CD14-positive monocyte (primary cell): ENCODE measurements around the gene AVPR2. TPM values are rescaled to one million over a fixed set of nuclear protein-coding genes. Genes with fewer than 3 reads are reported as not detected.

Experiments
- DNase-seq, 3 donors: peaks; one replicate each; pipeline ENCODE4 v3.0.0-alpha.2; 2011 to 2022
- H2AFZ ChIP-seq: 2 replicates; pipeline ENCODE4 v1.6.0; 2012; ENCODE audit warnings: mild to moderate bottlenecking, low read depth, low read length, inconsistent platforms; ENCODE audit not compliant: insufficient read depth, poor library complexity, severe bottlenecking
- H3K27ac ChIP-seq, 2 donors: 1 replicate in 1 of 2; 2 replicates in 1 of 2; pipeline ENCODE4 v1.5.1; 2012 to 2013; ENCODE audit warnings: low read length in 2 of 2, control low read depth in 1 of 2, inconsistent platforms in 1 of 2, low read depth in 1 of 2, mild to moderate bottlenecking in 1 of 2
- H3K27me3 ChIP-seq, 2 donors: one replicate each; pipeline versions ENCODE4 v1.6.0 to v1.6.1; 2011 to 2013; ENCODE audit warnings: low read length in 2 of 2; ENCODE audit not compliant: control insufficient read depth in 2 of 2, insufficient read depth in 2 of 2
- H3K36me3 ChIP-seq, 2 donors: replicated peaks in 1 of 2; 1 replicate in 1 of 2; 2 replicates in 1 of 2; pipeline versions ENCODE4 v1.5.1 to v1.6.1; 2012 to 2013; ENCODE audit warnings: low read length in 2 of 2, control low read depth in 1 of 2, inconsistent platforms in 1 of 2, mild to moderate bottlenecking in 1 of 2; ENCODE audit not compliant: insufficient read depth in 2 of 2, control insufficient read depth in 1 of 2
- H3K4me1 ChIP-seq, 2 donors: 1 replicate in 1 of 2; 2 replicates in 1 of 2; pipeline versions ENCODE4 v1.5.1 to v1.6.1; 2012 to 2013; ENCODE audit warnings: low read length in 2 of 2, control low read depth in 1 of 2, inconsistent platforms in 1 of 2, mild to moderate bottlenecking in 1 of 2, moderate library complexity in 1 of 2; ENCODE audit not compliant: insufficient read depth in 2 of 2, control insufficient read depth in 1 of 2
- H3K4me2 ChIP-seq: replicated peaks from 2 replicates; pipeline ENCODE3; 2012; ENCODE audit warnings: low read length, moderate library complexity, mild to moderate bottlenecking; ENCODE audit not compliant: poor library complexity, severe bottlenecking; ENCODE audit errors: extremely low read depth
- H3K4me3 ChIP-seq, 3 experiments: fragments of 200-600 bp in 1 of 3; sonication (generic) in 1 of 3; replicated peaks in 1 of 3; 1 replicate in 2 of 3; 2 replicates in 1 of 3; pipeline ENCODE4 v1.5.1; 2011 to 2013; ENCODE audit warnings: low read length in 3 of 3, mild to moderate bottlenecking in 3 of 3, control low read depth in 2 of 3, low read depth in 2 of 3, inconsistent platforms in 1 of 3, moderate library complexity in 1 of 3
- H3K79me2 ChIP-seq: 2 replicates; pipeline ENCODE4 v1.6.0; 2012; ENCODE audit warnings: mild to moderate bottlenecking, control low read depth, inconsistent platforms, low read length, moderate library complexity; ENCODE audit not compliant: insufficient read depth
- H3K9ac ChIP-seq: 2 replicates; pipeline ENCODE4 v1.6.0; 2017; ENCODE audit warnings: low read length, mild to moderate bottlenecking; ENCODE audit not compliant: insufficient read depth, poor library complexity, severe bottlenecking
- H3K9me3 ChIP-seq, 2 donors: replicated peaks in 1 of 2; 1 replicate in 1 of 2; 2 replicates in 1 of 2; pipeline versions ENCODE4 v1.5.1 to v1.6.1; 2012 to 2013; ENCODE audit warnings: low read length in 2 of 2, control low read depth in 1 of 2; ENCODE audit not compliant: control insufficient read depth in 1 of 2, insufficient read depth in 1 of 2
- H4K20me1 ChIP-seq: 2 replicates; pipeline ENCODE4 v1.6.0; 2012; ENCODE audit warnings: mild to moderate bottlenecking, low read length, control low read depth, moderate library complexity; ENCODE audit not compliant: insufficient read depth
- H3K27ac Mint-ChIP-seq, 7 donors: one replicate each; pipeline ENCODE4 v1.8.0; 2020; ENCODE audit warnings: mild to moderate bottlenecking in 7 of 7, mixed read lengths in 7 of 7, moderate library complexity in 6 of 7, inconsistent platforms in 2 of 7
- H3K27me3 Mint-ChIP-seq, 3 donors: one replicate each; pipeline ENCODE4 v1.8.0; 2021 to 2022; ENCODE audit warnings: low read depth in 3 of 3, mild to moderate bottlenecking in 3 of 3, mixed read lengths in 3 of 3, moderate library complexity in 3 of 3, inconsistent platforms in 1 of 3
- H3K36me3 Mint-ChIP-seq, 2 donors: one replicate each; pipeline ENCODE4 v1.8.0; 2020; ENCODE audit warnings: mixed read lengths in 2 of 2, inconsistent platforms in 1 of 2, mild to moderate bottlenecking in 1 of 2
- H3K4me1 Mint-ChIP-seq: one replicate; pipeline ENCODE4 v1.8.0; 2020; ENCODE audit warnings: mild to moderate bottlenecking, mixed read lengths
- H3K4me3 Mint-ChIP-seq, 2 donors: one replicate each; pipeline ENCODE4 v1.8.0; 2020; ENCODE audit warnings: mild to moderate bottlenecking in 2 of 2, mixed read lengths in 2 of 2, moderate library complexity in 1 of 2
- H3K9me3 Mint-ChIP-seq, 7 donors: one replicate each; pipeline ENCODE4 v1.8.0; 2020 to 2022; ENCODE audit warnings: mixed read lengths in 7 of 7, mild to moderate bottlenecking in 6 of 7, moderate library complexity in 6 of 7, inconsistent platforms in 2 of 7
- WGBS: methylation state at CpG from one replicate; pipeline ENCODE4 v1.1.5; 2013; ENCODE audit warnings: missing lambda C conversion rate; ENCODE audit not compliant: insufficient coverage; 5-methylcytosine and 5-hydroxymethylcytosine counted together
- intact Hi-C, 2 donors: fragments of 100-400 bp; cut with micrococcal nuclease; formaldehyde crosslinking; loops; one replicate each; pipeline versions ENCODE4 v1.15.0 to v1.15.1; 2023
- polyA plus RNA-seq, 3 donors: library from polyadenylated mRNA; depleted of rRNA in 1 of 3; unstranded in 2 of 3; stranded (reverse) in 1 of 3; fragments of 300-500 nt in 2 of 3; fragments of >200 nt in 1 of 3; fragmentation: Illumina TruSeq in 2 of 3; gene quantifications; 1 replicate in 2 of 3; 2 replicates in 1 of 3; pipeline ENCODE4 v1.2.3, GENCODE V29; 2012 to 2021
- TF ChIP-seq, protein P1 (sequence below): fragments of 200-600 bp; IDR thresholded peaks from one replicate; pipeline ENCODE4 v1.8.0; 2022; ENCODE audit warnings: antibody characterized with exemption, mild to moderate bottlenecking

AVPR2 gene
- polyA plus RNA-seq, 3 donors: 0.14 to 0.27 TPM; not detected in 1

DNA sequence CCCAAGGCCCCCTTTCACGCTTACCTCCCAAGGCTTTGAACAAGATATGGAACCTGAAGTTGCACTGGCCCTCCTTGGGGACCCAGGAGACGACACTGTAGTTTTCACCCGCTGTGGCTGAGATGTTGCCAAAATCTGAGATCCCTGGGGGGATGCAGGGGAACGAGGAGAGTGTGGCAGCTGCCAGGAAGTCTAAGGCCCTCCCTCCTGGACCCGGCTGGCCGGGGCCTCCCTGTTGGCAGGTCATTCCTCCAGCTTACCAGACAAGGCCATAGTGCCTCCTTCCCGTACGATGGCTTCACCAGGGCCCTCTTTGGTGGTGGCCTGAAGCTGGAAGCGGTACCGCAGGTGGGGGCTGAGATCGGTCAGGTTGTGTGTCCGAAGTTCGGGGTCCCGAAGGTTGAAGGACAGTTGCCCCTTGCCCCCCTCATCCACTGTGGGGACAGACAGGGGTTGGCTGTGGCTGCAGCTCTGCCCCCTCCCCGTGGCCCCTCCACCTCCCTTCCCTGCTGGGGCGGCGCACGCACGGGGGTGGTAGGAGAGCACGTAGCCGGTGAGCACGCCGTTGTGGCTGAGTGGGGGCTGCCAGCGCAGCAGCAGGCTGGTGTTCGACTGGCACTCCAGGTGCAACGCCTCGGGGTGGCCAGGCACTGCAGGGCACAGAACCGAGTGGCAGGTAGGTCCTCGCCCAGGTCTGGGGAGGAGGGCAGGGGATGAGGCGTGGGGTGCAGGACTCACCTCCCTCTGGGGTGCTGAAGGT is 39.7 kb upstream of the AVPR2 start:
- no peaks in the 10 kb centered on the region for H3K27me3 ChIP-seq
- no peaks in the 10 kb centered on the region for H3K36me3 Mint-ChIP-seq

DNA sequence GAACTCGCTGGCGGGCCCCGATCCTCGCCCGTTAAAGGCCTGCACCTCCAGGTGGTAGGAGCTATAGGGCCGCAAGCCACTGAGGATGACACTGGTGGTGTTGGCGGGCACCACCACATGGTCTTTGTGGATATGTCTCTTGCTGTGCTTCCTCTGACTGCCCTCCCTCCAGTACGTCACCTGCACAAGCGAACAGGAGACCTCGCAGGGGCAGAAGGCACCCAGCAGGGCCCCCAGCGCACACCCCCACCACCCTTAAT is 39.2 kb upstream of the AVPR2 start:
- DNase-seq: no peak
- Histone ChIP-seq H3K9ac (no peak overlapping the region), H3K27me3 (no peaks in the 10 kb centered on the region), H3K9me3 (no peaks in the 10 kb centered on the region), H3K4me2 (no peak overlapping the region), H3K27ac (no peak overlapping the region), H3K79me2 (no peaks in the 10 kb centered on the region), H4K20me1 (no peaks in the 10 kb centered on the region), H3K36me3 (no peaks in the 10 kb centered on the region), H2AFZ (no peak overlapping the region), H3K4me3 (no peak overlapping the region), H3K4me1 (no peaks in the 10 kb centered on the region)
- H3K36me3 Mint-ChIP-seq: no peaks in the 10 kb centered on the region
- intact Hi-C loops: no loop called here
- H3K4me3 Mint-ChIP-seq: no peak overlapping the region
- H3K4me1 Mint-ChIP-seq: no peaks in the 10 kb centered on the region
- 94% methylated on average over 3 of the region's 11 CpGs for WGBS
- H3K9me3 Mint-ChIP-seq: peaks cover 0 to 8% (median 0%) of the 10 kb centered on the region in 7 donors
- no peak overlapping the region for H3K27ac Mint-ChIP-seq
- TF ChIP-seq, protein P1, sequence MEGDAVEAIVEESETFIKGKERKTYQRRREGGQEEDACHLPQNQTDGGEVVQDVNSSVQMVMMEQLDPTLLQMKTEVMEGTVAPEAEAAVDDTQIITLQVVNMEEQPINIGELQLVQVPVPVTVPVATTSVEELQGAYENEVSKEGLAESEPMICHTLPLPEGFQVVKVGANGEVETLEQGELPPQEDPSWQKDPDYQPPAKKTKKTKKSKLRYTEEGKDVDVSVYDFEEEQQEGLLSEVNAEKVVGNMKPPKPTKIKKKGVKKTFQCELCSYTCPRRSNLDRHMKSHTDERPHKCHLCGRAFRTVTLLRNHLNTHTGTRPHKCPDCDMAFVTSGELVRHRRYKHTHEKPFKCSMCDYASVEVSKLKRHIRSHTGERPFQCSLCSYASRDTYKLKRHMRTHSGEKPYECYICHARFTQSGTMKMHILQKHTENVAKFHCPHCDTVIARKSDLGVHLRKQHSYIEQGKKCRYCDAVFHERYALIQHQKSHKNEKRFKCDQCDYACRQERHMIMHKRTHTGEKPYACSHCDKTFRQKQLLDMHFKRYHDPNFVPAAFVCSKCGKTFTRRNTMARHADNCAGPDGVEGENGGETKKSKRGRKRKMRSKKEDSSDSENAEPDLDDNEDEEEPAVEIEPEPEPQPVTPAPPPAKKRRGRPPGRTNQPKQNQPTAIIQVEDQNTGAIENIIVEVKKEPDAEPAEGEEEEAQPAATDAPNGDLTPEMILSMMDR: no peak
- H3K27me3 Mint-ChIP-seq: peaks cover 5 to 34% (median 7%) of the 10 kb centered on the region in 3 donors

More for the DNA sequence above, 39.7 kb upstream of the AVPR2 start:
- H3K36me3 ChIP-seq: no peaks in the 10 kb centered on the region
- no peak overlapping the region for H3K9ac ChIP-seq
- no peak for DNase-seq
- no peaks in the 10 kb centered on the region for H4K20me1 ChIP-seq
- H3K4me2 ChIP-seq: no peak overlapping the region
- H2AFZ ChIP-seq: no peak overlapping the region
- H3K4me1 ChIP-seq: no peaks in the 10 kb centered on the region
- Mint-ChIP-seq H3K4me1 (no peaks in the 10 kb centered on the region), H3K27me3 (peaks cover 5 to 39% (median 7%) of the 10 kb centered on the region in 3 donors), H3K4me3 (no peak overlapping the region), H3K9me3 (peaks cover 0 to 10% (median 0%) of the 10 kb centered on the region in 7 donors), H3K27ac (no peak overlapping the region)
- H3K9me3 ChIP-seq: no peaks in the 10 kb centered on the region
- no peak overlapping the region for H3K27ac ChIP-seq
- TF ChIP-seq, protein P1: no peak
- H3K4me3 ChIP-seq: no peak overlapping the region
- no peaks in the 10 kb centered on the region for H3K79me2 ChIP-seq
- intact Hi-C loops: no loop called here
- WGBS: 97% methylated on average over 5 of the region's 30 CpGs
